NCI-H2196 treated with DMSO at 0.1 percent for 48 hours (cell line): ENCODE measurements around the gene STAG1.
"Not testable (repeated sequence)": the region's sequence is repeated elsewhere in the genome, so short reads cannot be mapped to it uniquely, and the experiment has no call there.

ENCODE experiments used
- DNase-seq: peaks from one replicate; lab custom pipeline; 2025; ENCODE audit not compliant: unreplicated experiment; lab: John Stamatoyannopoulos, UW

STAG1 gene

DNA sequence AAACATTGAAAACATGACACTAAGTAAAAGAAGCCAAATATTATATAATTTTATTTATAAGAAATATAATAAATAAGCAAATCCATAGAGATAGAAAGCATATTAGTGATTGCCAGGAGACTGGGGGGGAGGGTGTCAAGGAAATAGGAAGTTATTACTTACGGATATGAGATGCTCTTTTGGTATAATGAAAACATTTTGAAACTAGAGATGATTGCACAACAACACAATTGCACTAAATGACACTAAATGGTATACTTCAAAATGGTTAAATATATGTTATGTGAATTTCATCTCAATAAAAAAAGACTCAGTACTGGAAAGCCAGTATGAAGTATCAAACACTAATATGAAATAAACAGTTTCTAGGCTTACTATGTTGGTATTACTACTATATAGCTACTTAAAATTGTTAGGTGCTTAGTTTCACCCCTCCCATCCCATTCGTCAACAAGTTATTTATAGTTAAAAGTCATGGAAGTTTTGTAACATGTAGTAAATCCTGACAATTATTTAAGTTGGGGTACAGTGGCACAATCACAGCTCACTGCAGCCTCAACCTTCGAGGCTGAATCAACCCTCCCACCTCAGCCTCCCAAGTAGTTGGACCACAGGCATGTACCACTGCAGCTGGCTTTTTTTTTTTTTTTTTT lies 43.7 kb downstream of the STAG1 start:
- no peak for DNase-seq

DNA sequence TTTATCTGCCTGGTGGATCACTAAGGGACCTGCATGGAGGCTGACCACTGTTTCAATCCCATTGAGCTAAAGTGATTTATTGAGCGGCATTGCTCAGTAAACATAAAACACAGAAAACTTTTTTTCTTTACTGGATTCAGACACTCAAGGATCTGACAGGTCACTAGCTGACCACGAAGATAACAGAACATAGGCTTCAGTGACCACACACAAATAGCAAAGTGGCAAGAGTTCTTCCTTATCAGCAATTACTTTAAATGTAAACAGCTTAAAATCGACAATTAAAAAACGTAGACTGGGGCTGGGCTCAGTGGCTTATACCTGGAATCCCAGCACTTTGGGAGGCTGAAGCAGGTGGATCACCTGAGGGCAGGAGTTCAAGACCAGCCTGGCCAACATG lies 48.7 kb downstream of the STAG1 start:
- no peak for DNase-seq

DNA sequence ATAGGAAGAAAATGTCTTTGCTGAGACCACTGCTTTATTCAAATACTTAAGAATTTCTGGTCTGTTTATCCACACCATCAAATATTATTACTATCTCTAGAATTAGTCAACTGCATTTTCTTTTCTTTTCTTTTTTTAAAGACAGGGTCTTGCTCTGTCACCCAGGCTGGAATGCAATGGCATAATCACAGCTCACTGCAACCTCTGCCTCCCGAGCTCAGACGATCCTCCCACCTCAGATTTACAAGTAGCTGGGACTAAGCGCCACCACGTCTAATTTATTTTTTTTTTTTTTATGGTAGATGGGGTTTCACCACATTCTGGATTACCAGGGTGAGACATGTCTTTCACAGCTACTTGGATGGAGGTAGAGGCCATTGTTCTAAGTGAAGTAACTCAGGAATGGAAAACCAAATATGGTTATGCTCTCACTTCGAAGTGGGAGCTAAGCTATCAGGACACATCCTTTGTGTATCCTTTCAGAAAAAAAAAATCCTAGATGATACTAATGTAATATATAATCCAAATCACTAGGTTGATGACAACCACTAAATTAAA lies 52.8 kb downstream of the STAG1 start:
- DNase-seq, result no peak

DNA sequence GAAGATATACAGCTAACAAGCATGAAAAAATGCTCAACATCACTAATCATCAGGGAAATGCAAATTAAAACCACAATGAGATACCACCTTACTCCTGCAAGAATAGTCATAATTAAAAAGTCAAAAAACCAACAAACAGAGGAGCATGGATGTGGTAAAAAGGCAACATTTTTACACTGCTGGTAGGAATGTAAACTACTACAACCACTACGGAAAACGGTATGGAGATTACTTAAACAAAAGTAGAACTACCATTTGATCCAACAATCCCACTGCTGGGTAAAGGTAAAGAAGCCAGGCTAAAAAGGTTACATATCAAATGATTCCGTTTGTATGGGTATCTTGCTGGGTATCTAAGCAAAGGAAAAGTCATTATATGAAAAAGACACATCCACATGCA lies 53.8 kb downstream of the STAG1 start:
- DNase-seq, result no peak

DNA sequence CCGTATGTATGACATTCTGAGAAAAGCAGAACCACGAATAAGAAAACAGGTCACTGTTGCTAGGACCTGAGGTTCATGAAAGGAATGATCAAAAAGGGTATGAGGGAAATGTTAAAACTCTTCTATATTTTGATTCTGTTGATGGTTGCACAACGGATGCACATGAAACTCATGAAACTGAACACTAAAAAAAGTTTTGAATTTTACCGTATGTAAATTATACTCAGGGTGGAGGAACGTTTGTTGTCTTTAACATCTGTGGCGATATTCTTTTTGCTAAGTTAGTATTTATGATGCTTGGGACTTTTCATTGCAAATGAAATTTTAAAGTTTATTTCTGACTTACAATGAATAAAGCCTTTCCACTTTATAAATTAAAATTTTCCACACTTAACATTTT lies 55.4 kb downstream of the STAG1 start:
- DNase-seq, result no peak

DNA sequence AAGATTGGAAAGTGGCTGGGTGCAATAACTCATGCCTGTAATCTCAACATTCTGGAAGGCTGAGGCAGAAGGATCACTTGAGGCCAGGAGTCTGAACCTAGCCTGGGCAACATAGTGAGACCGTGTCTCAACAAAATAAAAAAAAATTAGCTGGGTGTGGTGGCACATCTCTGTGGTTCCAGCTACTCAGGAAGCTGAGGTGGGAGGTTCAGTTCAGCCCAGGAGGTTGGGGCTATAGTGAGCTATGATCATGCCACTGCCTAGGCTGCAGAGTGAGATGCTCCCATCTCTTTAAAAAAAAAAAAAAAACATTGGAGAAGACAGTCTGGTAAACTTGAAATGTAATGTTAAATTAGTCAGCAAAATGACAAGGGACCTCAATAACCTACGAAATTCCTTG lies 57.9 kb downstream of the STAG1 start:
- DNase-seq, result no peak

DNA sequence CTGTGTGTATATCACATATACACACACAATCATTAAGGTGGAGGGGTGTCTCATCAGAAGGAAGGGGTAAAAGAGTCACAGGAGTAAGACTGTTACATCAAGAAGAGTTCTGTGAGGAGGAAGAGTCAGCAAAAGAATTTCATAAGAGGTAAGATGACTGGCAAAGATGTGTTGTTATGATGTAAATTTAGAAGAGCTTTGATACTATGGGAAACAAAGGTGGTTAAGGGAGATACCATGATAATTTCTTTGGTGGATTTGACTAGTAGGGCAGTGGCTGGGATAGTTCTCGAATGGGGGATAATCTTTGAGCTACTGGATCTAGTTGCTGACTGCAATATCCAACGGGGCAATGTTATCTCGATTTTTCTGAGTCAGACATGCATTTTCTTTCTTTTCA lies 61.6 kb downstream of the STAG1 start:
- DNase-seq, result no peak

DNA sequence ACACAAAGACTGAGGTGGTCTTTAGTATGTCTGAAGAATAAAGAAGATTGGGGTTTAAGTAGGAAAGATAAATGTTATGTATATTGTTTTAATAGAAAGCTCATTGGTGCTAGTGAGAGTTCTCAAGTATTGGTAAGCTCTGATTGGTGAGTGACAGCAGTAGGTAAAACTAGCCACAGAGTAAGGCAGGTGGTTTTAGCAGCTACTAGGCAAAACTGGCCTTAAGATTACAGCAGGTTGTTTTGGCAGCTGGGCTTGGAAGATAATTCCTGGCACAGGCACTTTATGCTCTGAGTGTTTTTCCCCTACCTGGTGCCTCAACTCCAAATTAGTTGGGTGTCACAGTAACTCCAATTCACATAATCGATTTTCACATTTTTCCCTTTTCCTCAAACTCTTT lies 66.3 kb downstream of the STAG1 start:
- DNase-seq, result no peak

DNA sequence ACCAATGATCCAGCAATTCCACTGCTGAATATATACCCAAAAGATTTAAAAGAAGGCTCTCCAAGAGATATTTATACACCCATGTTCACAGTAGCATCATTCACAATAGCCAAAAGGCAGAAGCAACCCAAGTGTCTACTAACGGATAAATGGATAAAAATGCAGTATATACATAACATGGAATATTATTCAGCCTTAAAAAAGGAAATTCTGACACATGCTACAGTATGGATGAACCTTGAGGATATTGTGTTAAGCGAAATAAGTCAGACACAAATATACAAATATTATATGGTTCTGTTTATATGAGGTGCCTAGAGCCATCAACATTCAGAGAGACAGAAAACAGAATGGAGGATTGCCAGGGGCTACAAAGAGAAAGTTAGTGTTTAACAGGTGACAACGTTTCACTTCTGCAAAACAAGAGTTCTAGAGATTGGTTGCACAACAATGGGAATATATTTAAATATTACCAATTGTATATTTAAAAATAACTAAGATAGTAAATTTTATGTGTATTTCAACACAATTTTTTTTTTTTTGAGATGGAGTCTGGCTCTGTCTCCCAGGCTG lies 69.4 kb downstream of the STAG1 start:
- DNase-seq, result no peak

DNA sequence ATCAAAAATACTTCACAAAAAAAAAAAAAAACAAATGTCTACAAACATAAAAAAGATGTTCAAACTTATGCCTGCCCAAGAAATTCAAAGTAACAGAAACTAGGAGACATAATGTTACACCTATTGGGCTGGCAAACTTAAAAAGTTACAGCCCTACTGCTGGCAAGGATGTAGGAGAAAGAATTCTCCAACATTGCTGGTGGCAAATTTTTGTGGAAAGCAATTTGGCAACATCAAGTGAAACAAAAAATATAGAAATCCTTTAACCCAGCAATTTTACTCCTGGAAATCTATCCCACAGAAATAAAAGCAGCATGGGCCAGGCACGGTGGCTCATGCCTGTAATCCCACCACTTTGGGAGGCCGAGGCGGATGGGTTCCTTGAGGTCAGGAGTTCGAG lies 73.2 kb downstream of the STAG1 start:
- no peak for DNase-seq

DNA sequence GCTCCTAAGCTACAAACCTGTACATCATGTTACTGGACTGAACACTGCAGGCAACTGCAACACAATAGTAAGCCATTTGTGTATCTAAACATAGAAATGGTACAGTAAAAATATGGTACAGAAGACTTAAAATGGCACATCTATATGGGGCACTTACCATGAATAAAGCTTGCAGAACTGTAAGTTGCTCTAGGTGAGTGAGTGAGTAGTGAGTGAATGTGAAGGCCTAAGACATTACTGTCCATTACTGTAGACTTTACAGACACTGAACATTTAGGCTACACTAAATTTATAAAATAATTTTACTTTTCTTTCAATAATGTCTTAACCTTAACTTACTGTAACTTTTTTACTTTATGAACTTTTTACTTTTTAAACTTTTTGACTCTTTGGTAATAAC lies 76.2 kb downstream of the STAG1 start:
- no peak for DNase-seq

DNA sequence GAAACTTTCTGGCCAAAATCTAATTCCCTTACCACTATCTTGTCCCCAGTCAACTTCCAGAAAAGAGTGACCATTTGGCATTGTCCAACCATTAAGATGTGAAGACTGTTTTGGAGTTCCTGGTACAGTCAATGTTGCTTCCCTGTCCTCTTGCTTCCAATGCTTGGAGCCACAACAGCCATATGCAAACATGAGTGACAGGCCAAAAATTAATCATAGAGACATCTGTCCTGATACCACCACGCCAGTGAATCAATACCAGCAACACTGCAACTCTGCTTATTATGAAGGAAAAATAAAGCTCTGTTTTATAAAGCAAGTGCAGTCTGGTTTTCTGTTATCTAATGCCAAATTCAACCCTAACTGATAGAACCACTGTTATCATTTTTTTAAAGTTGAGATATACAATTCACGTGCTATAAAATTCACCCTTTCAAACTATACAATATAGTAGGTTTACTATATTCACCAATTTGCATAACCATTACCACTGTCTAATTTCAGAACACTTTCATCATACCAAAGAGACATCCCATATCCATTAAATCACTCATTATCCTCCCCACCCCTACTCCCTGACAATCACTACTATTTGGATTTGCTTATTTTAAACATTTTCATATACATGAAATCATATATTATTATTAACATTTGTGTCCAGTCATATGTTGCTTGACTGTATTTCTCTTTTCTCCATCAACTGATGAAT lies 76.9 kb downstream of the STAG1 start:
- no peak for DNase-seq

DNA sequence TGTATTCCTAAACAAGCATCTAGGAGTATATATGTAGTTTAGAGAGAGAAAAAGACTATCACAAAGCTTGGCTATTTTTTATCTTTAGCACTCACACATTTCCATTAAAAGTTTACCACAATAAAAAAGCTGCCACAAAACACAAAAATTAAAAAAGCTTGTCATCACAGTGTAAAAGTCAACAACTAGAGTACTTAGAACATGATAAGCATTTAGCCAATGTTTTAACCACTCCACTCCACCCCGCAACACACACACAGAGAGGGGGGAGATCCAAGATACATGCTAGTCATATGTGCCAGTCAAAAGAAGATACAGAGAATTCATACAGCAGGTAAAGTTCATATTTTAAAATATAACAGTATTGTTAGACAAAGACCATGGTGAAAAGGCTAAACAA lies 79.7 kb downstream of the STAG1 start:
- DNase-seq, result no peak

DNA sequence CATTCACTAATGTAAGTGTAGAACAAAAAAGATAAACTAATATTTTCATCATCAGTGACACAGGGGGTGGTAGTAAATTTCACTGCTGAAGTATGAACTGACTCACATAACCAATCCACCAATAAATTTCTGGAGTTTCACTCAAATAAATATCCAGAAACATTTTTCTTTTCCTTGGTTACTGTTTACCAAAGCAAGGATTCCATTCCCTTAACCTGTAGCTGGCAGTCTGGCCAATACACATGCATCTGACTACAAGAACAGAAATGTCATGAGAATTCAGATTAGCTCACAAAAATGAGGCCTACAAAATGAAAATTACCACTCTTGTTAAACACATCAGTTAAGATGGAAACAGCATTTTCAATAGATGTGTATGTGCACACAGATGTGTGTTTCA lies 80.3 kb downstream of the STAG1 start:
- DNase-seq, result no peak

DNA sequence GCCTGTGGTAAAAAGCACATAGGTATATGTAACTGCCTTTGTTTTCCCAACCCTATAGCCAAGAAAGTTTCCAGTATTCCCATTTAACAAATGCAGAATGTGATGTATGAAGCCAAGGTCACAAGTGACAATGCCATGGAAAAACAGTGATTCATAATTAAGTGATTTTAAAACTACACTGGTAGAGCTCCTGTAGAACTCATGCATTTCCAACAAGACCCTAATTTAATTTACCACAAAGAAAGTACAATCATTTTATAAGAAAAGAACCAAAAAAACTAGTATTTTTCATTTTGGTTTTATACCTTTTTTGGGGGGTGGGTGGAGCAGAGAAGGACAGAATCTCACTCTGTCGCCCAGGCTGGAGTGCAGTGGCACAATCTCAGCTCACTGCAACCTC lies 82.0 kb downstream of the STAG1 start:
- DNase-seq, result no peak

DNA sequence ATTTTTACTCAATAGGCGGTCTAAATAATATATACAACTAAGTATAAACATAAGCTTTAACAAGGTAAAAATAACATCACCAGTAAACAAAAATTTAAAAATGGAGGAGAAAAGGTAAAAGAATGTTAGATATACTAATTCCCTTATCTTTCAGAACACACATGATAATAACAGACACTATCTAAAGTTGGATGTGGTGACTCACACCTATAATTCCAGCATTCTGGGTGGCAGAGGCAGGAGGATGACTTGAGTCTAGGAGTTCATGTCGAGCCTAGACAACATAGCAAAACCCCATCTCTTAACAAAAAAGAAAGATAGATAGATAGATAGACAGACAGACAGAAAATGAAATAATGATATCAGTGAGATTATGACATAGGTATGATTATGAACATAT lies 85.1 kb downstream of the STAG1 start:
- DNase-seq, result no peak

DNA sequence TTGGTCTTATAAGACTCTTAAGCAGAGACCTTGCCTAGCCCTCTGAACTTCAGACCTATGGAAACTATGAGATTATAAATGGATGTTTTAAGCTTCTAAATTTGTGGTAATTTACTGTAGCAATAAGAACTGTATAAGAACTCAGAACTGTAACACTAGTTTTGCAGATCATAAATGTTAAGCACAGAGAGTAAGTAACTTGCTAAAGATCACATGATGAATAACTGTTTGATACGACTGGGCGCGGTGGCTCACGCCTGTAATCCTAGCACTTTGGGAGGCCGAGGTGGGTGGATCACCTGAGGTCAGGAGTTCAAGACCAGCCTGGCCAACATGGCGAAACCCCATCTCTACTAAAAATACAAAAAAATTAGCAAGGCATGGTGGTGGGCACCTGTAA lies 85.9 kb downstream of the STAG1 start:
- DNase-seq, result not testable (repeated sequence)

DNA sequence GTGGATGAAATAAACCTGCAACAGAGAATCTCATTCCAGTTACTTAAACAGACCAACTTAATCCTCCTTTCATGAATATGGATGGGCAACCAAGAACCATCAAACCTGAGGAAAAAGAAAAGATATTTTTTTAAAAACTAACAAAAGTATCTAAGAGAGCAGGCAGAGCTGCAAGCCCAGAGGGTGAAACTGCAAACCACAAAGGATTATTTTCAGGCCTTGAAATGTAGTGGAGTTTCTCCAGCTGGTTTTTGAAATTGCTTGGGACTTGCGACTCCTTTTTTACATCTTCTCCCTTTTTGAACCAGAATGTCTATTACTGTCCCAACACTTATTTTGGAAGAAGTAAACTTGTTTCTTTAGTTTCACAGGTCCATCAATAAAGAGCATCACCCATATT lies 87.4 kb downstream of the STAG1 start:
- no peak for DNase-seq

DNA sequence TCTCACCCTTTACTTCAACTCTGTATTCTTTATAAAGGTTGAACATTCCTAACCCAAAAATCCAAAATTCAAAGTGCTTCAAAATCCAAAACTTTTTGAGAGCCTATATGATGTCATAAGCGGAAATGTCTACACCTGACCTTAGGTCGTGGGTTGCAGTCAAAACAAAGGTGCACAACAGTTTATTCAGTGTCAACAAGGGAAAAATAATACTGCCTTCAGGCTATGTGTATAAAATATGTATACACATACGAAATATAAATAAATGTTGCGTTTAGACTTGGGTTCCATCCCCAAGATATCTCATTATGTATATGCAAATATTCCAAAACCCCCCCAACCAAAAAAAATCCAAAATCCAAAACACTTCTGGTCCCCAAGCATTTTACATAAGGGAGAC lies 90.9 kb downstream of the STAG1 start:
- DNase-seq, result no peak

DNA sequence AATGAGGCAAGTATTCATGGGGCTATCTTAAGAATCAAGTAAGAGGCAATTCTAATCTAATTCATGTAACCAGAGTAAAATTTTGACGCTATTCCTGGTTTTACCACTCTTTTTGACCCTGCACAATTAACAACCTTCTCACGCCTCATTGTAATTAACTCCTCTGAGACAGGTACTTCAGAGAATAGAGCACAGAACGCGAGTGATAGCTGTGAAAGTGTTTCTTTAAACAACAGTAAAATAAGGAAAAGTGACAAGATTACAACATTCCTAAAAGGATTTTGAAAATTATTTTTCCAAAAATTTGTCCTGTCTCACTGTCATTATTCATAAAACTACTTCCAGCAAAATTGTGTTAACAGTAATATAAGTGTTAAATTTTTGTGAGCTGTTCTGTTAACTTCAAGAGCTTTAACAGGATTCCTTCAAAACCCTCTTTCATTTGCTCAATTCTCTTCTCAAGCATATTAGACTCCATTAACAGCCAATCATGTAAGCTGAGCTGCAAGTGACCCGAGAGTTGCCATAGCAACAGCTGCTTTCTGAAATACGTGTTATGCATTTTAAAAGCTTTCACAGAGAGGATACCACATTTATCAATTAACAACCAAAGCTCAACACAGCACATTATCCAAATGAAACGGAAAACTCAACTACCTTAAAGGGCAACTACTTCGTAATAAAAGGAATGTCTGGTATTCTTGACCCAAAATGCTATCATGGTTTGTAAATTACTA lies 93.1 kb downstream of the STAG1 start:
- peak; percentile 74 for DNase-seq

DNA sequence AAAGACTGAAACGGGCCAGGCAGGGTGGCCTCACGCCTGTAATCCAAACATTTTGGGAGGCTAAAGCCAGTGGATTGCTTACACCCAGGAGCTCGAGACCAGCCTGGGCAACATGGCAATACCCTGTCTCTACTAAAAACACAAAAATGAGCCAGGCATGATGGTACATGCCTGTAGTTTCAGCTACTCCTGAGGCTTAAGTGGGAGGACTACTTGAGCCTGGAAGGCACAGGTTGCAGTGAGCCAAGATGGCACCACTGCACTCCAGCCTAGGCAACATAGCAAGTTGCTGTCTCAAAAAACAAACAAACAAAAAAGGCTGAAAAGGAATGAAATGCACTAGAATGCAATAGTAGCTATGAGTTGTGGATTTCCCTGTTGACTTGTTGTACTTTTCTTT lies 94.7 kb downstream of the STAG1 start:
- DNase-seq, result no peak

DNA sequence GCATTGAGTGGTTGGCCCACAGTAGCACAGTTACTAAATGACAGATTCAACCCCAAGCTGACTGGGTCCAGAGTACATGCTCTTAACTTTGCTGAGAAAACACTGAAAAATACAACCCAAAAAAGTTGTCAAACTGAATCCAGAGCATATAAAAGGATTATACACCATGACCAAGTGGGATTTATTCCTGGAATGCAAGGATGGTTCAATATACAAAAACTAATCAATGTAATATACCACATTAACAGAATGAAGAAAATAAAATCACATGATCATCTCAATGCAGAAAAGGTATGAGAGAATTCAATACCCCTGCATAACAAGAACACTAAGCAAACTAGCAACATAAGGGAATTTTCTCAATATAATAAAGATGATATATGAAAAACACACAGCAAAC lies 98.5 kb downstream of the STAG1 start:
- no peak for DNase-seq
